IMR-90 (cell line): ENCODE results near the gene KRCC1. TPM values are rescaled to one million over a fixed set of nuclear protein-coding genes. Genes with fewer than 3 reads are reported as not detected.

Experiments used
- ATAC-seq: fragments of 200-7000 bp; cut with Tn5 transposase; 2 replicates; pipeline ENCODE4 v1.9.1; 2020; ENCODE audit warnings: low read depth, mild to moderate bottlenecking, moderate library complexity
- BruUV-seq: library from RNA; stranded (reverse); fragments of 400-500 nt; replicated peaks from 2 replicates; lab custom pipeline; 2021; lab: Mats Ljungman, UMichigan
- CTCF ChIA-PET: fragments of 300-600 bp; formaldehyde crosslinking; extraction: SDS; loops from one replicate; lab custom pipeline; 2021; ENCODE audit warnings: antibody characterized with exemption; lab: Yijun Ruan, JAX
- POLR2A ChIA-PET: fragments of 300-600 bp; sonication (Branson Sonifier 250); formaldehyde crosslinking; loops from one replicate; lab custom pipeline; 2022; ENCODE audit warnings: antibody characterized with exemption; ENCODE audit not compliant: unreplicated experiment; lab: Charles Lee
- DNase-seq: peaks from one replicate; pipeline ENCODE4 v3.0.0; 2013
- H2AFZ ChIP-seq: replicated peaks from 2 replicates; pipeline ENCODE3; 2013; ENCODE audit warnings: low read length, mild to moderate bottlenecking; ENCODE audit not compliant: poor library complexity
- H2AK5ac ChIP-seq: 2 replicates; pipeline ENCODE4 v1.6.1; 2013; ENCODE audit warnings: low read depth, low read length, inconsistent platforms
- H2AK9ac ChIP-seq: replicated peaks from 2 replicates; pipeline ENCODE3; 2013; ENCODE audit warnings: mild to moderate bottlenecking, low read depth, low read length, moderate library complexity; ENCODE audit not compliant: poor library complexity
- H2BK120ac ChIP-seq: 2 replicates; pipeline ENCODE4 v1.6.1; 2013; ENCODE audit warnings: low read depth, low read length, inconsistent platforms
- H2BK15ac ChIP-seq: 3 replicates; pipeline ENCODE4 v1.6.1; 2013; ENCODE audit warnings: low read depth, low read length, inconsistent platforms
- H2BK20ac ChIP-seq: 2 replicates; pipeline ENCODE4 v1.6.1; 2013; ENCODE audit warnings: low read depth, mild to moderate bottlenecking, inconsistent platforms, low read length, moderate library complexity
- H2BK5ac ChIP-seq: 2 replicates; pipeline ENCODE4 v1.6.1; 2013; ENCODE audit warnings: mild to moderate bottlenecking, low read depth, low read length, inconsistent platforms; ENCODE audit not compliant: poor library complexity, severe bottlenecking
- H3K14ac ChIP-seq: replicated peaks from 2 replicates; pipeline ENCODE4 v1.6.1; 2013; ENCODE audit warnings: low read depth, low read length, inconsistent platforms
- H3K18ac ChIP-seq: 2 replicates; pipeline ENCODE4 v1.6.1; 2013; ENCODE audit warnings: low read depth, low read length, control low read depth
- H3K23ac ChIP-seq: 2 replicates; pipeline ENCODE4 v1.6.1; 2013; ENCODE audit warnings: low read depth, low read length, inconsistent platforms
- H3K27ac ChIP-seq: 2 replicates; pipeline ENCODE4 v1.5.1; 2013; ENCODE audit warnings: mild to moderate bottlenecking, control low read depth, low read length; ENCODE audit not compliant: insufficient read depth
- H3K27me3 ChIP-seq: 2 replicates; pipeline ENCODE4 v1.6.1; 2013; ENCODE audit warnings: low read length; ENCODE audit not compliant: control insufficient read depth, insufficient read depth
- H3K36me3 ChIP-seq: 2 replicates; pipeline ENCODE4 v1.6.1; 2013; ENCODE audit warnings: low read length, mixed read lengths; ENCODE audit not compliant: control insufficient read depth, insufficient read depth
- H3K4ac ChIP-seq: 2 replicates; pipeline ENCODE4 v1.6.1; 2013; ENCODE audit warnings: low read depth, low read length, inconsistent platforms
- H3K4me1 ChIP-seq: 2 replicates; pipeline ENCODE4 v1.6.1; 2013; ENCODE audit warnings: low read length, mixed read lengths; ENCODE audit not compliant: control insufficient read depth, insufficient read depth
- H3K4me2 ChIP-seq: 2 replicates; pipeline ENCODE4 v1.6.1; 2013; ENCODE audit warnings: low read depth, mild to moderate bottlenecking, control low read depth, low read length, moderate library complexity
- H3K4me3 ChIP-seq: 2 replicates; pipeline ENCODE4 v1.5.1; 2013; ENCODE audit warnings: low read depth, mild to moderate bottlenecking, control low read depth, low read length, moderate library complexity; ENCODE audit not compliant: insufficient read depth
- H3K56ac ChIP-seq: 2 replicates; pipeline ENCODE4 v1.6.1; 2013; ENCODE audit warnings: low read length, inconsistent platforms; ENCODE audit not compliant: insufficient read depth; ENCODE audit errors: extremely low read depth
- H3K79me1 ChIP-seq, 2 experiments: 2 replicates each; pipeline ENCODE4 v1.6.1; 2013; ENCODE audit warnings: low read length in 2 of 2, inconsistent platforms in 1 of 2, low read depth in 1 of 2
- H3K9ac ChIP-seq: 2 replicates; pipeline ENCODE4 v1.6.1; 2013; ENCODE audit warnings: low read depth, low read length, control low read depth
- H3K9me1 ChIP-seq: 2 replicates; pipeline ENCODE4 v1.6.1; 2013; ENCODE audit warnings: low read length, inconsistent platforms; ENCODE audit not compliant: insufficient read depth
- H3K9me3 ChIP-seq: 2 replicates; pipeline ENCODE4 v1.6.1; 2013; ENCODE audit warnings: low read length; ENCODE audit not compliant: control insufficient read depth, insufficient read depth
- H4K20me1 ChIP-seq: 2 replicates; pipeline ENCODE4 v1.6.1; 2013; ENCODE audit warnings: low read length, inconsistent platforms; ENCODE audit not compliant: insufficient read depth
- H4K5ac ChIP-seq: 2 replicates; pipeline ENCODE4 v1.6.1; 2013; ENCODE audit warnings: mild to moderate bottlenecking, low read depth, low read length, control low read depth
- H4K8ac ChIP-seq, 2 experiments: 2 replicates each; pipeline ENCODE4 v1.6.1; 2013; ENCODE audit warnings: low read depth in 2 of 2, low read length in 2 of 2, control low read depth in 1 of 2, inconsistent platforms in 1 of 2
- H4K91ac ChIP-seq: 2 replicates; pipeline ENCODE4 v1.6.1; 2013; ENCODE audit warnings: low read depth, low read length, inconsistent platforms; ENCODE audit not compliant: insufficient read depth
- CEBPB ChIP-seq: IDR thresholded peaks from 2 replicates; pipeline ENCODE4 v1.6.1; 2012; ENCODE audit warnings: low read depth, low read length, improper control_type of control experiment
- MXI1 ChIP-seq: IDR thresholded peaks from 2 replicates; pipeline ENCODE4 v1.6.1; 2012; ENCODE audit warnings: low read depth, mild to moderate bottlenecking, low read length, moderate library complexity, borderline replicate concordance
- RCOR1 ChIP-seq: IDR thresholded peaks from 2 replicates; pipeline ENCODE4 v1.6.1; 2012; ENCODE audit warnings: mild to moderate bottlenecking, low read length, improper control_type of control experiment; ENCODE audit not compliant: insufficient replicate concordance
- WGBS, 2 experiments: methylation state at CpG; one replicate each; pipeline versions ENCODE4 v1.1.5 to v1.1.7; 2013; ENCODE audit warnings: missing lambda C conversion rate in 2 of 2; ENCODE audit not compliant: insufficient read length in 1 of 2; ENCODE audit errors: extremely low coverage in 2 of 2; 5-methylcytosine and 5-hydroxymethylcytosine counted together
- dilution Hi-C: fragments of 300-500 bp; cut with HindIII; formaldehyde crosslinking; loops from one replicate; pipeline ENCODE4 v1.14.3; 2018; ENCODE audit warnings: low sequenced_read_pairs; ENCODE audit not compliant: unreplicated experiment
- in situ Hi-C: fragments of 300-500 bp; cut with MboI; formaldehyde crosslinking; loops from 3 replicates; pipeline ENCODE4 v1.14.3; 2019; ENCODE audit warnings: low sequenced_read_pairs, inconsistent platforms, mixed read lengths
- intact Hi-C: fragments of 100-400 bp; cut with micrococcal nuclease; formaldehyde crosslinking; loops from 2 replicates; pipeline ENCODE4 v1.10.0; 2022
- polyA plus RNA-seq, 3 experiments: library from polyadenylated mRNA; depleted of rRNA; stranded (reverse); fragments of >200 nt; gene quantifications; 2 replicates each; pipeline ENCODE4 v1.2.3, GENCODE V29; 2012; ENCODE audit warnings: low replicate concordance in 1 of 3
- total RNA-seq: library from RNA; depleted of rRNA; stranded (reverse); fragments of >200 nt; gene quantifications from 2 replicates; pipeline ENCODE4 v1.2.3, GENCODE V29; 2012

KRCC1 gene
- total and polyA plus RNA-seq, 2 of the 4 experiments (the other 2 are of a cell fraction), result 14.3 to 16.5 TPM

DNA sequence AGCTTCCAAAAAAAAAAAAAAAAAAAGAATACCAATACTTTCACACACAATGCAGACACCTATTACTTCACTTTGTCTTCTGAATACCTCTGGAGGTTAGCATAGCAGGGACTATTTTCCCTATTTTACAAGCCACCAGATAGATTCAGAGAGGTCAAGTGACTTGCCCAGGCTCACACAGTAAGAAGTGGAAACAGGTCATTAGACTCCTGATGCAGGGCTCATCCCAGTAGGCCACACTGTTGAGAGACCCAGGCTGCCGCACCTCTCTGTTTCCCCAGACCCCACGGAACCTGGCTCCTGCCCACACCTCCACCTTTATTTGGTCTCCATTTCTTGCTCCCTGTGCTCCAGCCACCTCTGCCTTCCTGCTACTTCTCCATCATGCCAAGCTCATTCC lies 31.5 kb upstream of the KRCC1 start:
- in situ Hi-C loops, result no loop called here
- Histone ChIP-seq H3K27ac (no peak overlapping the region), H4K20me1 (no peaks in the 10 kb centered on the region), H2AK9ac (no peak overlapping the region), H3K27me3 (peaks cover 17% of the 10 kb centered on the region), H4K91ac (no peak overlapping the region), H3K4me3 (no peak overlapping the region), H4K5ac (no peak overlapping the region), H3K9me1 (no peaks in the 10 kb centered on the region), H3K9ac (no peak overlapping the region), H2BK15ac (no peak overlapping the region), H3K14ac (no peak overlapping the region), H2BK120ac (no peak overlapping the region), H3K4ac (no peak overlapping the region), H2BK5ac (no peak overlapping the region), H2AFZ (no peak overlapping the region), H3K36me3 (no peaks in the 10 kb centered on the region), H2BK20ac (no peak overlapping the region), H3K9me3 (no peaks in the 10 kb centered on the region), H3K18ac (no peak overlapping the region), H3K56ac (no peak overlapping the region), H2AK5ac (no peak overlapping the region), H3K23ac (no peak overlapping the region), H3K4me1 (no peaks in the 10 kb centered on the region), H3K4me2 (no peak overlapping the region), H4K8ac (no peak overlapping the region), H3K79me1 (no peaks in the 10 kb centered on the region)
- dilution Hi-C loops, result no loop called here
- DNase-seq, result no peak
- ChIA-PET CTCF (no interaction called here), POLR2A (no interaction called here)
- TF ChIP-seq MXI1, result no peak
- no peak for TF ChIP-seq CEBPB
- TF ChIP-seq RCOR1, result no peak
- ATAC-seq, result no peak
- intact Hi-C loops, result no loop called here
- 73% methylated on average over 2 of the region's 2 CpGs; no CpG with 5 or more reads in 1 of the 2 experiments for WGBS, 2 experiments
- BruUV-seq, result no TSS peak
